CD14-positive monocyte (primary cell): ENCODE data around the gene EIF4E. TPM values are rescaled to one million over a fixed set of nuclear protein-coding genes. Genes with fewer than 3 reads are reported as not detected.
"Not testable (repeated sequence)": the region's sequence is repeated elsewhere in the genome, so short reads cannot be mapped to it uniquely, and the experiment has no call there.

Source experiments
- DNase-seq, 3 donors: peaks; one replicate each; pipeline ENCODE4 v3.0.0-alpha.2; 2011 to 2022
- H2AFZ ChIP-seq: 2 replicates; pipeline ENCODE4 v1.6.0; 2012; ENCODE audit warnings: mild to moderate bottlenecking, low read depth, low read length, inconsistent platforms; ENCODE audit not compliant: insufficient read depth, poor library complexity, severe bottlenecking
- H3K27ac ChIP-seq, 2 donors: 1 replicate in 1 of 2; 2 replicates in 1 of 2; pipeline ENCODE4 v1.5.1; 2012 to 2013; ENCODE audit warnings: low read length in 2 of 2, control low read depth in 1 of 2, inconsistent platforms in 1 of 2, low read depth in 1 of 2, mild to moderate bottlenecking in 1 of 2
- H3K27me3 ChIP-seq, 2 donors: one replicate each; pipeline versions ENCODE4 v1.6.0 to v1.6.1; 2011 to 2013; ENCODE audit warnings: low read length in 2 of 2; ENCODE audit not compliant: control insufficient read depth in 2 of 2, insufficient read depth in 2 of 2
- H3K36me3 ChIP-seq, 2 donors: replicated peaks in 1 of 2; 1 replicate in 1 of 2; 2 replicates in 1 of 2; pipeline versions ENCODE4 v1.5.1 to v1.6.1; 2012 to 2013; ENCODE audit warnings: low read length in 2 of 2, control low read depth in 1 of 2, inconsistent platforms in 1 of 2, mild to moderate bottlenecking in 1 of 2; ENCODE audit not compliant: insufficient read depth in 2 of 2, control insufficient read depth in 1 of 2
- H3K4me1 ChIP-seq, 2 donors: 1 replicate in 1 of 2; 2 replicates in 1 of 2; pipeline versions ENCODE4 v1.5.1 to v1.6.1; 2012 to 2013; ENCODE audit warnings: low read length in 2 of 2, control low read depth in 1 of 2, inconsistent platforms in 1 of 2, mild to moderate bottlenecking in 1 of 2, moderate library complexity in 1 of 2; ENCODE audit not compliant: insufficient read depth in 2 of 2, control insufficient read depth in 1 of 2
- H3K4me2 ChIP-seq: replicated peaks from 2 replicates; pipeline ENCODE3; 2012; ENCODE audit warnings: low read length, moderate library complexity, mild to moderate bottlenecking; ENCODE audit not compliant: poor library complexity, severe bottlenecking; ENCODE audit errors: extremely low read depth
- H3K4me3 ChIP-seq, 3 experiments: fragments of 200-600 bp in 1 of 3; sonication (generic) in 1 of 3; replicated peaks in 1 of 3; 1 replicate in 2 of 3; 2 replicates in 1 of 3; pipeline ENCODE4 v1.5.1; 2011 to 2013; ENCODE audit warnings: low read length in 3 of 3, mild to moderate bottlenecking in 3 of 3, control low read depth in 2 of 3, low read depth in 2 of 3, inconsistent platforms in 1 of 3, moderate library complexity in 1 of 3
- H3K79me2 ChIP-seq: 2 replicates; pipeline ENCODE4 v1.6.0; 2012; ENCODE audit warnings: mild to moderate bottlenecking, control low read depth, inconsistent platforms, low read length, moderate library complexity; ENCODE audit not compliant: insufficient read depth
- H3K9ac ChIP-seq: 2 replicates; pipeline ENCODE4 v1.6.0; 2017; ENCODE audit warnings: low read length, mild to moderate bottlenecking; ENCODE audit not compliant: insufficient read depth, poor library complexity, severe bottlenecking
- H3K9me3 ChIP-seq, 2 donors: replicated peaks in 1 of 2; 1 replicate in 1 of 2; 2 replicates in 1 of 2; pipeline versions ENCODE4 v1.5.1 to v1.6.1; 2012 to 2013; ENCODE audit warnings: low read length in 2 of 2, control low read depth in 1 of 2; ENCODE audit not compliant: control insufficient read depth in 1 of 2, insufficient read depth in 1 of 2
- H4K20me1 ChIP-seq: 2 replicates; pipeline ENCODE4 v1.6.0; 2012; ENCODE audit warnings: mild to moderate bottlenecking, low read length, control low read depth, moderate library complexity; ENCODE audit not compliant: insufficient read depth
- H3K27ac Mint-ChIP-seq, 7 donors: one replicate each; pipeline ENCODE4 v1.8.0; 2020; ENCODE audit warnings: mild to moderate bottlenecking in 7 of 7, mixed read lengths in 7 of 7, moderate library complexity in 6 of 7, inconsistent platforms in 2 of 7
- H3K27me3 Mint-ChIP-seq, 3 donors: one replicate each; pipeline ENCODE4 v1.8.0; 2021 to 2022; ENCODE audit warnings: low read depth in 3 of 3, mild to moderate bottlenecking in 3 of 3, mixed read lengths in 3 of 3, moderate library complexity in 3 of 3, inconsistent platforms in 1 of 3
- H3K36me3 Mint-ChIP-seq, 2 donors: one replicate each; pipeline ENCODE4 v1.8.0; 2020; ENCODE audit warnings: mixed read lengths in 2 of 2, inconsistent platforms in 1 of 2, mild to moderate bottlenecking in 1 of 2
- H3K4me1 Mint-ChIP-seq: one replicate; pipeline ENCODE4 v1.8.0; 2020; ENCODE audit warnings: mild to moderate bottlenecking, mixed read lengths
- H3K4me3 Mint-ChIP-seq, 2 donors: one replicate each; pipeline ENCODE4 v1.8.0; 2020; ENCODE audit warnings: mild to moderate bottlenecking in 2 of 2, mixed read lengths in 2 of 2, moderate library complexity in 1 of 2
- H3K9me3 Mint-ChIP-seq, 7 donors: one replicate each; pipeline ENCODE4 v1.8.0; 2020 to 2022; ENCODE audit warnings: mixed read lengths in 7 of 7, mild to moderate bottlenecking in 6 of 7, moderate library complexity in 6 of 7, inconsistent platforms in 2 of 7
- WGBS: methylation state at CpG from one replicate; pipeline ENCODE4 v1.1.5; 2013; ENCODE audit warnings: missing lambda C conversion rate; ENCODE audit not compliant: insufficient coverage; 5-methylcytosine and 5-hydroxymethylcytosine counted together
- intact Hi-C, 2 donors: fragments of 100-400 bp; cut with micrococcal nuclease; formaldehyde crosslinking; loops; one replicate each; pipeline versions ENCODE4 v1.15.0 to v1.15.1; 2023
- polyA plus RNA-seq, 3 donors: library from polyadenylated mRNA; depleted of rRNA in 1 of 3; unstranded in 2 of 3; stranded (reverse) in 1 of 3; fragments of 300-500 nt in 2 of 3; fragments of >200 nt in 1 of 3; fragmentation: Illumina TruSeq in 2 of 3; gene quantifications; 1 replicate in 2 of 3; 2 replicates in 1 of 3; pipeline ENCODE4 v1.2.3, GENCODE V29; 2012 to 2021
- TF ChIP-seq, protein P1 (sequence below): fragments of 200-600 bp; IDR thresholded peaks from one replicate; pipeline ENCODE4 v1.8.0; 2022; ENCODE audit warnings: antibody characterized with exemption, mild to moderate bottlenecking

EIF4E gene
- polyA plus RNA-seq, 3 donors, result 25.0 to 50.8 (median 48.6) TPM

DNA sequence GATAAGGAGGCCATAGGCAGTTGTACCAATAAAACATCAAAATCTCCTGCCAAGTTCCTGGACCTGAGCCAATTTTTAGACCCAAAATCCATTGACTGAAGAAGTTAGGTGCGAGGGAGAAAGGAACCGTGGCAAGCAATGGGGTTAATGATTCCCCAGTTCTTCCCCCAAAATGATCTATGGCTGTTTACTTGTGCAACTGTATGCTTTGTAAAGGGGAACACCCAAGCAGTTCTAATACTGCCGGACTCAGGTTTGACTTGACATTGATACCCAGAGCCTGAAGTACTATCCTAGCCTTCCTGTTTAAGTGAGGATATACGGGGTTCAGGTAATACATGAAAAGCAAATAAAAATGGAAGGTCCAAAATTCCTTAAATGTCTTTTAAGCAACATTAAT is 6.7 kb upstream of the EIF4E start:
- no peaks in the 10 kb centered on the region for H3K36me3 Mint-ChIP-seq
- peaks cover 13 to 23% of the 10 kb centered on the region in 2 donors for H3K4me1 ChIP-seq
- H3K4me3 ChIP-seq, result no peak overlapping the region
- no peak overlapping the region for H3K27ac Mint-ChIP-seq
- no peak overlapping the region for H3K4me3 Mint-ChIP-seq
- H3K27ac ChIP-seq, result no peak overlapping the region
- peaks cover 22% of the 10 kb centered on the region for H3K4me1 Mint-ChIP-seq
- TF ChIP-seq, protein P1, sequence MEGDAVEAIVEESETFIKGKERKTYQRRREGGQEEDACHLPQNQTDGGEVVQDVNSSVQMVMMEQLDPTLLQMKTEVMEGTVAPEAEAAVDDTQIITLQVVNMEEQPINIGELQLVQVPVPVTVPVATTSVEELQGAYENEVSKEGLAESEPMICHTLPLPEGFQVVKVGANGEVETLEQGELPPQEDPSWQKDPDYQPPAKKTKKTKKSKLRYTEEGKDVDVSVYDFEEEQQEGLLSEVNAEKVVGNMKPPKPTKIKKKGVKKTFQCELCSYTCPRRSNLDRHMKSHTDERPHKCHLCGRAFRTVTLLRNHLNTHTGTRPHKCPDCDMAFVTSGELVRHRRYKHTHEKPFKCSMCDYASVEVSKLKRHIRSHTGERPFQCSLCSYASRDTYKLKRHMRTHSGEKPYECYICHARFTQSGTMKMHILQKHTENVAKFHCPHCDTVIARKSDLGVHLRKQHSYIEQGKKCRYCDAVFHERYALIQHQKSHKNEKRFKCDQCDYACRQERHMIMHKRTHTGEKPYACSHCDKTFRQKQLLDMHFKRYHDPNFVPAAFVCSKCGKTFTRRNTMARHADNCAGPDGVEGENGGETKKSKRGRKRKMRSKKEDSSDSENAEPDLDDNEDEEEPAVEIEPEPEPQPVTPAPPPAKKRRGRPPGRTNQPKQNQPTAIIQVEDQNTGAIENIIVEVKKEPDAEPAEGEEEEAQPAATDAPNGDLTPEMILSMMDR, result no peak
- no peaks in the 10 kb centered on the region for H3K79me2 ChIP-seq
- no peaks in the 10 kb centered on the region for H3K27me3 ChIP-seq
- H3K9me3 Mint-ChIP-seq, result peaks cover 0 to 2% (median 0%) of the 10 kb centered on the region in 7 donors
- H4K20me1 ChIP-seq, result no peaks in the 10 kb centered on the region
- peaks cover 0 to 2% (median 0%) of the 10 kb centered on the region in 3 donors for H3K27me3 Mint-ChIP-seq
- no peak overlapping the region for H3K4me2 ChIP-seq
- no peak for DNase-seq
- WGBS, result no CpG with 5 or more reads among the region's 4 CpGs
- H2AFZ ChIP-seq, result no peak overlapping the region
- intact Hi-C loops, result no loop called here
- H3K9me3 ChIP-seq, result no peaks in the 10 kb centered on the region
- no peak overlapping the region for H3K9ac ChIP-seq
- H3K36me3 ChIP-seq, result no peaks in the 10 kb centered on the region

DNA sequence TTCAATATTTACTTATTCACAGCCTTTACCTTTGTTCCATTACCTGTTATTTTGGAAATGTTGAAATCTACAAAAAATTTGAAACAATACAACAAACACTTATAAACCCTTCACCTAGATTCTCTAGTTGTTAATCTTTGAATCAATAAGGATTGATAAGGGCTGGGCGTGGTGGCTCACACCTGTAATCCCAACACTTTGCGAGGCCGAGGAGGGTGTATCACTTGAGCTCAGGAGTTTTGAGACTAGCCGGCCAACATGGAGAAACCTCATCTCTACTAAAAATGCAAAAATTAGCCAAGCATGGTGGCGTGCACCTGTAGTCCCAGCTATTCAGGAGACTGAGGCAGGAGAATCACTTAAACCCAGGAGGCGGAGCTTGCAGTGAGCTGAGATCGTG is 5.9 kb upstream of the EIF4E start:
- H2AFZ ChIP-seq, H3K36me3 ChIP-seq, H4K20me1 ChIP-seq, H3K9me3 ChIP-seq, H3K36me3 Mint-ChIP-seq, H3K4me2 ChIP-seq, H3K27me3 Mint-ChIP-seq, H3K27me3 ChIP-seq, DNase-seq, intact Hi-C loops, H3K9ac ChIP-seq, H3K27ac Mint-ChIP-seq, H3K27ac ChIP-seq, H3K9me3 Mint-ChIP-seq, H3K4me3 ChIP-seq, H3K79me2 ChIP-seq, H3K4me3 Mint-ChIP-seq: not testable (repeated sequence)
- peaks cover 29% of the 10 kb centered on the region for H3K4me1 Mint-ChIP-seq
- WGBS, result 86% methylated on average over 1 of the region's 7 CpGs
- peaks cover 19 to 28% of the 10 kb centered on the region in 2 donors for H3K4me1 ChIP-seq
